ENCODE data around the gene DBI. TPM values are rescaled to one million over a fixed set of nuclear protein-coding genes. Genes with fewer than 3 reads are reported as not detected.

Gene DBI
- total RNA-seq, 6 donors from 2014 or later = 60.8 to 250 (median 159) TPM

DNA sequence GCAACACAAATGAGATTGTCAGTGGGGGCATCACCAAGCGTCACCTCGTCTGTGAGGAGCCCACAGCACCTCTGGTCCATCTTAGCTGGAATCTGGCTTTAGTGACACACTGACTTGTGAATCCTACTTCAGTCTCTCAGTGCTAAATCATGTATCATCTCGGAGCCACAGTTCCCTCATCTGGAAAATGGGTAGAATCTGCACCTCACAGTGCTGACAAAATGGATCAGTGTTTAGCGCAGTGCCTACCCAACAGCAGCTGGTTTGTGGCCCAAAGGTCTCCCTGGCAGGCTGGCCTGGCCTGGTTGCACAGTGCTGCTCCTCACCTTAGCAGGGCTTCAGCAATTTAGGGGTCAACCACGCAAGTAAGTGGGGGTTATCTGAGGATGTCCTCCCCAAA lies 10.0 kb downstream of the DBI start:
- peaks cover 16 to 28% (median 25%) of the 10 kb centered on the region in 4 donors for H3K36me3 ChIP-seq
- H3K27ac ChIP-seq = no peak overlapping the region
- no peaks in the 10 kb centered on the region for H3K4me1 ChIP-seq
- TF ChIP-seq POLR2A (IDR thresholded peaks at IDR 0.05) (no peak), POLR2AphosphoS5 (IDR thresholded peaks at IDR 0.05) (no peak), EP300 (IDR thresholded peaks at IDR 0.05) (no peak)
- TF ChIP-seq, protein P1, sequence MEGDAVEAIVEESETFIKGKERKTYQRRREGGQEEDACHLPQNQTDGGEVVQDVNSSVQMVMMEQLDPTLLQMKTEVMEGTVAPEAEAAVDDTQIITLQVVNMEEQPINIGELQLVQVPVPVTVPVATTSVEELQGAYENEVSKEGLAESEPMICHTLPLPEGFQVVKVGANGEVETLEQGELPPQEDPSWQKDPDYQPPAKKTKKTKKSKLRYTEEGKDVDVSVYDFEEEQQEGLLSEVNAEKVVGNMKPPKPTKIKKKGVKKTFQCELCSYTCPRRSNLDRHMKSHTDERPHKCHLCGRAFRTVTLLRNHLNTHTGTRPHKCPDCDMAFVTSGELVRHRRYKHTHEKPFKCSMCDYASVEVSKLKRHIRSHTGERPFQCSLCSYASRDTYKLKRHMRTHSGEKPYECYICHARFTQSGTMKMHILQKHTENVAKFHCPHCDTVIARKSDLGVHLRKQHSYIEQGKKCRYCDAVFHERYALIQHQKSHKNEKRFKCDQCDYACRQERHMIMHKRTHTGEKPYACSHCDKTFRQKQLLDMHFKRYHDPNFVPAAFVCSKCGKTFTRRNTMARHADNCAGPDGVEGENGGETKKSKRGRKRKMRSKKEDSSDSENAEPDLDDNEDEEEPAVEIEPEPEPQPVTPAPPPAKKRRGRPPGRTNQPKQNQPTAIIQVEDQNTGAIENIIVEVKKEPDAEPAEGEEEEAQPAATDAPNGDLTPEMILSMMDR (IDR thresholded peaks at IDR 0.05) = no peak
- peaks cover 0 to 10% (median 3%) of the 10 kb centered on the region in 4 donors for H3K9me3 ChIP-seq
- H3K4me3 ChIP-seq = no peak overlapping the region
- DNase-seq (no peak), ATAC-seq (ENCODE audit: low FRiP score in 2 of 2) (no peak)
- WGBS, 2 donors = 88 to 96% methylated on average over 5 of the region's 5 CpGs
- H3K27me3 ChIP-seq = no peaks in the 10 kb centered on the region

DNA sequence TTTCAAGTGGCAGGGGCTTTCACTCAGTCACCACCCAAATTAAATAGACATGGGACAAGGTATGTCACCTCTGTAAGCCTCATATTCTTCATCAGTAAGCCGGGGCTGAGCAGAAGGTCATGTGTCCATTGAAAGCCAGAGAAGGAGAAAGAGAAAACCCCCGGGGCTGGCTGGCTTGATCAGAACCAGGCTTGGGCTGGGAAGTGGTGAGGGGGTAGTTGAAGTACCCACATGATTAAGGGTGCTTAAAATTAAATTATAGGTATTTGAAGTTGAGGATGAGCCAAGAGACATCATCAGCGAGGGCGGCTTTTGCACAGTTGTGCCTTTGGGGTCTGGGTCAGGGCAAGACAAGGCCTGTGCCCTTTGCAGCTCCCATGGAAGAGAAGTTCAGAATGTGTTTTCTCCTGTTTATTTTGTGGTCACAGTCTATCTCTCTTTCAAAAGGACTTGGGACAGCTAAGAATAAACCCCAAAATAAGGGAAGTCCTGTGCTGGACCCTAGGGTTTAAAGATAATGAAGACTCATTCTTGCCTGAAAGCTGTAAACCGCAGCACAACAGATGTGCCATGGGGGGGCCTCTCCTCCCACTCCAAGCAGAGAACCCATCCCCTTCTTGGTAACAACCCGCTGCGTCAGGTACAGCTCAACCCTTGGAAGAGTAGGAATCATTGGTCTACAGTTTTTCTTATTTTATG lies 10.7 kb downstream of the DBI start:
- no peak for ATAC-seq (ENCODE audit: low FRiP score in 2 of 2)
- Histone ChIP-seq H3K36me3 (peaks cover 11 to 22% (median 19%) of the 10 kb centered on the region in 4 donors), H3K27ac (no peak overlapping the region), H3K27me3 (no peaks in the 10 kb centered on the region), H3K9me3 (peaks cover 0 to 10% (median 3%) of the 10 kb centered on the region in 4 donors), H3K4me1 (no peaks in the 10 kb centered on the region), H3K4me3 (no peak overlapping the region)
- no peak for DNase-seq
- TF ChIP-seq, protein P1 (IDR thresholded peaks at IDR 0.05) = no peak
- no peak for TF ChIP-seq POLR2A (IDR thresholded peaks at IDR 0.05)
- no peak for TF ChIP-seq EP300 (IDR thresholded peaks at IDR 0.05)
- TF ChIP-seq POLR2AphosphoS5 (IDR thresholded peaks at IDR 0.05) = no peak
- WGBS, 2 donors = 78 to 86% methylated on average over 7 of the region's 7 CpGs

DNA sequence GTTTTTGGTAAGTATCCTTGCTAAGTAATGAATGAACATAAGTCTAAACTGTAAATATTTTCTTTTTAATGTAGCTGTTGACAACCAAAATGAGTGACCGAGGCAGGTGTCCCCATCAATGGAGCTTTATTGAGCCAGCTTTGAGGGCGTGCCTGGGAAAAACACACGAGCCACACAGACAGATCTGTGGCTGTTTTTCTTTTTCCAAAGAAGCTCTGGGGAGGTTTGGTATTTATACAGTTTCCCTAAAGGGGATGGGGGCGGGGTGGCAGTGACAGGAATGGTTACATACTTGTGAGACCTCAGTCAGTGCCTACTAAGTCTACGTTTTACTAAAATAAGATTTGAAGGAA lies 11.2 kb downstream of the DBI start:
- 63 to 69% methylated on average over 5 of the region's 5 CpGs for WGBS, 2 donors
- ATAC-seq (ENCODE audit: low FRiP score in 2 of 2) (no peak), DNase-seq (no peak)
- TF ChIP-seq, protein P1 (IDR thresholded peaks at IDR 0.05) = no peak
- TF ChIP-seq POLR2AphosphoS5 (IDR thresholded peaks at IDR 0.05) (no peak), EP300 (IDR thresholded peaks at IDR 0.05) (no peak), POLR2A (IDR thresholded peaks at IDR 0.05) (no peak)
- H3K27me3 ChIP-seq = no peaks in the 10 kb centered on the region
- no peaks in the 10 kb centered on the region for H3K4me1 ChIP-seq
- peaks cover 0 to 10% (median 3%) of the 10 kb centered on the region in 4 donors for H3K9me3 ChIP-seq
- H3K27ac ChIP-seq = no peak overlapping the region
- peaks cover 7 to 16% (median 14%) of the 10 kb centered on the region in 4 donors for H3K36me3 ChIP-seq
- no peak overlapping the region for H3K4me3 ChIP-seq

DNA sequence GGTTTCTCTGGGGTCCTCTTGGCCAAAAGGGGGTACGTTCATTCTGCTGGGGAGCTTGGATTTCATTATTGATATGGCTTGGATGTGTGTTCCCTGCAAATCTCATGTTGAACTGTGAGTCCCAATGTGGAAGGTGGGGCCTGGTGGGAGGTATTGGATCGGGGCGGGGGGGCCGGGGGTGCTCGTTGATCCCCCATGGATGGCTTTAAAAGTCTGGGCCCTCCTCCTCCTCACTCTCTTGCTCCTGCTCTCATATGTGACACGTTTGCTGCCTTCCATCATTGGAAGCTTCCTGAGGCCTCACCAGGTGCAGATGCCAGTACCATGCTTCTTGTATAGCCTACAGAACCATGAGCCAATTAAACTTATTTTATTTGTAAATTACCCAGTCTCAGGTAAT lies 11.8 kb downstream of the DBI start:
- no peak overlapping the region for H3K4me3 ChIP-seq
- no peak for DNase-seq
- H3K36me3 ChIP-seq = peaks cover 4 to 10% (median 8%) of the 10 kb centered on the region in 4 donors
- H3K27ac ChIP-seq = no peak overlapping the region
- peaks cover 0 to 7% (median under 1%) of the 10 kb centered on the region in 4 donors for H3K9me3 ChIP-seq
- ATAC-seq (ENCODE audit: low FRiP score in 2 of 2) = no peak
- H3K27me3 ChIP-seq = no peaks in the 10 kb centered on the region
- no peaks in the 10 kb centered on the region for H3K4me1 ChIP-seq
- TF ChIP-seq POLR2A (IDR thresholded peaks at IDR 0.05) (no peak), EP300 (IDR thresholded peaks at IDR 0.05) (no peak)
- 93 to 96% methylated on average over 2 to 6 of the region's 6 CpGs for WGBS, 2 donors

DNA sequence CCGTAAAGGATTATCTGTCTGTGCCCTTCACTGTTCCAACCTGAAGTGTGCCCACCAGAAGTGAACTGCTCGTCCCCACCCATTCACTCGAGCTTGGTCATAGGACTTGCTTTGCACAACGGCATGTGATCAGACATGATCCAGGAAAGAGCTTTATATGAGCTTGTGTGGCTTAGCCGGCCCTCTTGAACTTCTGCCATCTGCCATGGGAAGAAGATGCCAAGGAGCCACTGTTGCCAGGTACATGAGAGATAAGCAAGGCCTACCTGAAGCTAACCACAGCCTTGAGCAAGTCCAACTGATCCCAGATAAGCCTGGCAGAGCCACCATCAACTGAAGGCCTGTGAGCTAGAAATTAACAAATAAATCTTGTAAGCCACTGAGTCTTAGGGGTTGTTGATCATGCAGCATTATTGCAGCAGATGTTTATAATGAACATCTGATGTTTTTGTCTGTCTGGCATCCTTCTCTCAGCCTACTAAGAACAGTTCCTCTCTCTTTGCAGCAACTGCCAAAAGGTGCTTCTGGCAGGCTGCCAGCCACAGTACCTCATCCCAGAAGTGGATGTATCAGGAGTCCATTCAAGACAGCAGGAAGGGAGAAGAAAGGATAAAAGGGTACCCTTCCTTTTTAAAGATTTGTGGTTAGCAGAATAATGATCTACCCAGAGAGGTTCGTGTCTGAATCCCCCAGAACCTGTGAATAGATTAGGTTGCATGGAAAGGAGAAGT lies 16.8 kb downstream of the DBI start:
- no peak for ATAC-seq (ENCODE audit: low FRiP score in 2 of 2)
- no peaks in the 10 kb centered on the region for H3K9me3 ChIP-seq
- TF ChIP-seq POLR2A (IDR thresholded peaks at IDR 0.05) = no peak
- no peak for TF ChIP-seq EP300 (IDR thresholded peaks at IDR 0.05)
- TF ChIP-seq, protein P1 (IDR thresholded peaks at IDR 0.05) = no peak
- 42 to 64% methylated on average over 6 of the region's 6 CpGs for WGBS, 2 donors
- no peak overlapping the region for H3K27ac ChIP-seq
- no peaks in the 10 kb centered on the region for H3K27me3 ChIP-seq
- DNase-seq = no peak
- peaks cover 6 to 14% (median 10%) of the 10 kb centered on the region in 4 donors for H3K4me1 ChIP-seq
- no peak overlapping the region for H3K4me3 ChIP-seq
- no peaks in the 10 kb centered on the region for H3K36me3 ChIP-seq
